Loucy (cell line): ENCODE results near the gene FPR3.

Experiments used
- EZH2phosphoT487 ChIP-seq: fragments of 200-600 bp; IDR thresholded peaks from 2 replicates; pipeline ENCODE4 v1.6.1; 2018; ENCODE audit warnings: antibody characterized with exemption, mild to moderate bottlenecking, moderate library complexity, borderline replicate concordance
- TF ChIP-seq, protein P1 (sequence below): fragments of 200-600 bp; sonication (generic); conservative IDR thresholded peaks from 2 replicates; pipeline ENCODE4 v1.5.1; 2014; ENCODE audit warnings: mild to moderate bottlenecking, antibody characterized with exemption, low read length

DNA sequence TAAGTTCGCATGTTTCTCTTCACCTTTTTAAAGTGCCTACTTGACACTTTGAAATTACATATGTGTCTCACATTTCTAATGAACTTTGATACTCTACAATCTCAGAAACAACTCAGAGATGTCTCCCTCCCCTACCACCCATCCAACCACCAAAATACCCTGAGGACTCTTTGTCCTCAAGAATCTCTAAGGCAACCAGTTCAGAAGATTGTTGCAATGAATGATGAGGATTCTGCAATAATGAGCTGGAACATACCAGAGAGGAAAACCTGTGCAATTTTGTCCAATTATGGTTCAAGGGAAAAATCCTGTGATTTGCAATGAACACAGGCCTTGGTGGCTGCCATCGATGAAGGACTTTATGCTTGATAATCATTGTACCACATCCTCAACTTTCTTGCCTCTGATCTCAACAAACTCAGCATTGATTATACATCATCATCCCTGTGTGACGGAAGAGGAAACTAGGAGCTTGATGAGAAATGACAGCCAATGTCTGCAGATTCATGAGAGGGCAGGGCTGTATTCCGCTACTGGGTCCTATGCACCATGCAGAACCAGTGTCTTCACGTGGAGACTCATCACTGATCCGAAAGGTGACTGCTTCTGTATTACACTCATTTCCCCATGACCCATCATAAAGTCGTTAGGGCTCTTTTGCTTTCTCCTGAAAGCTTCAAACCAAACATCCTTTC is 44.4 kb upstream of the FPR3 start:
- TF ChIP-seq, protein P1, sequence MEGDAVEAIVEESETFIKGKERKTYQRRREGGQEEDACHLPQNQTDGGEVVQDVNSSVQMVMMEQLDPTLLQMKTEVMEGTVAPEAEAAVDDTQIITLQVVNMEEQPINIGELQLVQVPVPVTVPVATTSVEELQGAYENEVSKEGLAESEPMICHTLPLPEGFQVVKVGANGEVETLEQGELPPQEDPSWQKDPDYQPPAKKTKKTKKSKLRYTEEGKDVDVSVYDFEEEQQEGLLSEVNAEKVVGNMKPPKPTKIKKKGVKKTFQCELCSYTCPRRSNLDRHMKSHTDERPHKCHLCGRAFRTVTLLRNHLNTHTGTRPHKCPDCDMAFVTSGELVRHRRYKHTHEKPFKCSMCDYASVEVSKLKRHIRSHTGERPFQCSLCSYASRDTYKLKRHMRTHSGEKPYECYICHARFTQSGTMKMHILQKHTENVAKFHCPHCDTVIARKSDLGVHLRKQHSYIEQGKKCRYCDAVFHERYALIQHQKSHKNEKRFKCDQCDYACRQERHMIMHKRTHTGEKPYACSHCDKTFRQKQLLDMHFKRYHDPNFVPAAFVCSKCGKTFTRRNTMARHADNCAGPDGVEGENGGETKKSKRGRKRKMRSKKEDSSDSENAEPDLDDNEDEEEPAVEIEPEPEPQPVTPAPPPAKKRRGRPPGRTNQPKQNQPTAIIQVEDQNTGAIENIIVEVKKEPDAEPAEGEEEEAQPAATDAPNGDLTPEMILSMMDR, result no peak
- TF ChIP-seq EZH2phosphoT487, result no peak
